ENCODE data around the gene MITF. TPM values are rescaled to one million over a fixed set of nuclear protein-coding genes. Genes with fewer than 3 reads are reported as not detected.

Gene MITF
- total RNA-seq, 4 donors from 2014 or later = 71.1 to 139 (median 109) TPM

DNA sequence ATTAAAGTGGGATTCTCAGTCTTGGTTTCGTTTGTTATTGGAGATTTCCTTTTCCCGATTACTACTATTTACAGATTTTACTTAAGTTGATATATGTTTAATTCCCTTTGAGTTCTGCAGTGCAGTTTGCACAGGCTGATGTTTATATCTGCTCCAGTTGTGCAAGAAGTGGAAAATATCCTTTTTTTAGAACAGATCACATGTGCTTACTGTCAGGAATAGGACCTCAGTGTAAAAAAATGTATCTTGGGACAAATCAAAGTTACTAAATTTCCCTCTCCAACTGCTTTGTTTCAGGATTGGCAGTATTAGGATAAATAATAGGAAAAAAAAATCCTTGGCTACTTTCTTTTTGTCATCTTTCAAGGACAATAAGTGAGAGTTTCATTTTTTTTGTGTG is 6.9 kb downstream of the MITF start:
- peak; percentile 83 to 89 for ATAC-seq
- intact Hi-C loops (cut with DNase I; ENCODE audit: low total_unique reads) = loop anchor here (2.0 kb wide), 1 partner anchor 19 kb away; no protein-coding TSS in a partner anchor
- H3K27ac ChIP-seq = peak overlapping the region; percentile 48 to 79 (median 72)

DNA sequence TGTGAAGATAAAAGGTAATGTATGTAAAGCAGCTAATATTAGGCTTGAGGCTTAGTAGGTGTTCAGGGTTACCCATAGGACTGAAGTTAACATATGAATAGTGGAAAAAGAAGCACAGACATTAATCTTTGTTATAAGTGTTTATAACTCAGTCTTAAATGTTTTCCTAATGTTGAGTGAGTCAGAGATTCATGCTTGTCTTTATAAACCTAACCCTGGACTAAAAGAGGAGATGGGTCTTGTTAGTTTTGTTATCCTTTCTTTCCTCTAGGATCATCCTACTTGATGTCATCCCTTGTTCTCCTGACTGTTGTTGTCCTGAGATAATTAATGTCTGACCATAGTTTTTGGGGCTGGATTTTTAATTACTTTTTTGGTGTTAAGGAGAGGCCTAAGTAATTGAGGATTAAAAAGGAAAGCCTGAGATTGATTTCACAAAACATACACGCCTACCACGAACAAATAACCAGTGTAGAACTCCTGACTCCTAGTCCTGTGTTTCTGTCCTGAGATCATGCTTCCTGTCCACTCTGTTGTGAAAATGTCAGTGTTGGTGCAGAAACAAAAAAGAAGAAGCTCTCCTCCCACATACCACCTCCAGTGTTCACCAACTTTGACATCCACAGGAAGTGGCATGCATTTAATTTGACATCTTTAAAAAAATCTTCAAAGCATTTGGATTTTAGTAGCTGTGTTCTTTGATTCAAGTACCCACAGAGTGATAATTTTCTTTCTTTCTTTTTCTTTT is 8.4 kb downstream of the MITF start:
- in situ Hi-C loops (cut with MboI; ENCODE audit: low sequenced_read_pairs in 4 of 4) (no loop called here), intact Hi-C loops (cut with DNase I; ENCODE audit: low total_unique reads) (loop anchor here (2.0 kb wide), 1 partner anchor 17 kb away; no protein-coding TSS in a partner anchor)
- H3K4me1 ChIP-seq = peaks cover 95% of the 10 kb centered on the region in 2 donors
- TF ChIP-seq, protein P1, sequence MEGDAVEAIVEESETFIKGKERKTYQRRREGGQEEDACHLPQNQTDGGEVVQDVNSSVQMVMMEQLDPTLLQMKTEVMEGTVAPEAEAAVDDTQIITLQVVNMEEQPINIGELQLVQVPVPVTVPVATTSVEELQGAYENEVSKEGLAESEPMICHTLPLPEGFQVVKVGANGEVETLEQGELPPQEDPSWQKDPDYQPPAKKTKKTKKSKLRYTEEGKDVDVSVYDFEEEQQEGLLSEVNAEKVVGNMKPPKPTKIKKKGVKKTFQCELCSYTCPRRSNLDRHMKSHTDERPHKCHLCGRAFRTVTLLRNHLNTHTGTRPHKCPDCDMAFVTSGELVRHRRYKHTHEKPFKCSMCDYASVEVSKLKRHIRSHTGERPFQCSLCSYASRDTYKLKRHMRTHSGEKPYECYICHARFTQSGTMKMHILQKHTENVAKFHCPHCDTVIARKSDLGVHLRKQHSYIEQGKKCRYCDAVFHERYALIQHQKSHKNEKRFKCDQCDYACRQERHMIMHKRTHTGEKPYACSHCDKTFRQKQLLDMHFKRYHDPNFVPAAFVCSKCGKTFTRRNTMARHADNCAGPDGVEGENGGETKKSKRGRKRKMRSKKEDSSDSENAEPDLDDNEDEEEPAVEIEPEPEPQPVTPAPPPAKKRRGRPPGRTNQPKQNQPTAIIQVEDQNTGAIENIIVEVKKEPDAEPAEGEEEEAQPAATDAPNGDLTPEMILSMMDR (IDR thresholded peaks at IDR 0.05 in 4 of 5, conservative IDR thresholded peaks at IDR 0.05 in 1 of 5) = no peak
- no peak for TF ChIP-seq POLR2A (IDR thresholded peaks at IDR 0.05)
- no peaks in the 10 kb centered on the region for H3K9me3 ChIP-seq
- ATAC-seq = no peak
- DNase-seq = no peak
- H3K4me3 ChIP-seq = no peak overlapping the region
- peak overlapping the region; percentile 48 to 79 (median 72) for H3K27ac ChIP-seq
- no peaks in the 10 kb centered on the region for H3K36me3 ChIP-seq
- H3K27me3 ChIP-seq = no peaks in the 10 kb centered on the region

More for the DNA sequence above, 6.9 kb downstream of the MITF start:
- no peaks in the 10 kb centered on the region for H3K27me3 ChIP-seq
- TF ChIP-seq POLR2A (IDR thresholded peaks at IDR 0.05) = peak in 1 of 2 donors; percentile 35
- TF ChIP-seq, protein P1 (IDR thresholded peaks at IDR 0.05 in 4 of 5, conservative IDR thresholded peaks at IDR 0.05 in 1 of 5) = no peak
- H3K36me3 ChIP-seq = no peaks in the 10 kb centered on the region
- H3K9me3 ChIP-seq = no peaks in the 10 kb centered on the region
- peaks cover 97 to 98% of the 10 kb centered on the region in 2 donors for H3K4me1 ChIP-seq
- no peak for DNase-seq
- in situ Hi-C loops (cut with MboI; ENCODE audit: low sequenced_read_pairs in 4 of 4) = no loop called here
- peak overlapping the region in 3 of 4 donors; percentile 2 to 17 (median 3) for H3K4me3 ChIP-seq

DNA sequence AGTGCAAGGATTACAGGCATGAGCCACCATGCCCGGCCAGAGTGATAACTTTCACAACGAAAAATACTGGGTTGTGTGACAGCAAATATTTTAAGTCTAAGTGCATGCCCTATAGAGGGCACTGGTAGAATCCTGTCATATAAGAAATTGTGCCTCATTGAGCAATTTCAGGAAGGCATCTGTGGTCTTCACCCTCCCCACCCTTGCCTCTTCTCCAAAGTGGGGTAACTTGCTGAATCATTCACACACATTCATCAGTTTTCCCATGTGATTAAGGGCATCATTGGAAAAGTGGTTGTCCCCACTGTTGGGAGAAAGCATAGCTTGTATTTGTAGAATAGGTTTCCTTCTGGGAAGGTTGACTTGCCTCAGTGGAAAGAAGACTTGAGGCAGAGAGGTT is 9.2 kb downstream of the MITF start:
- Histone ChIP-seq H3K27me3 (no peaks in the 10 kb centered on the region), H3K9me3 (no peaks in the 10 kb centered on the region), H3K36me3 (no peaks in the 10 kb centered on the region), H3K27ac (peak overlapping the region; percentile 48 to 79 (median 64)), H3K4me1 (peaks cover 87 to 91% of the 10 kb centered on the region in 2 donors), H3K4me3 (no peak overlapping the region)
- TF ChIP-seq, protein P1 (IDR thresholded peaks at IDR 0.05 in 4 of 5, conservative IDR thresholded peaks at IDR 0.05 in 1 of 5) = no peak
- TF ChIP-seq POLR2A (IDR thresholded peaks at IDR 0.05) = no peak
- DNase-seq (no peak), ATAC-seq (no peak)
- in situ Hi-C loops (cut with MboI; ENCODE audit: low sequenced_read_pairs in 4 of 4) (no loop called here), intact Hi-C loops (cut with DNase I; ENCODE audit: low total_unique reads) (no loop called here)

DNA sequence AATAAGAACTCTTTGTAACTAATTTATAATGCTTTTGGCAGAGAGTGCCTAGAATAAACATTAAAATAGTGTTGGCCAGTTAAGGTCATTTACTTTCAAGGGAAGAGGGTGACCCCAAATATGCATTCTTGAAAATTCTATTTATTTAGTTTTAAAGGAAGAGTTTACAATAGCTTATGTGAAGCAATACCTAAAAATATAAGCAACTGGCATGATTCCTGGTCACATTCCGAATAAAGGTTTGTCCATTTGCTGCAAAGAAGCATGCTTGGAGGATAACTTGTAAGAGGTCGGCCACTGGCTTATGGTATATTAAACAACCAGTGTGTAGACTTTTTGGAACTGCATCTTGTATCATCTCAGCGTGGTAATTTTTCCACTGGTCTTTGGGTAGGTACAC is 10.2 kb downstream of the MITF start:
- H3K27me3 ChIP-seq = no peaks in the 10 kb centered on the region
- no peaks in the 10 kb centered on the region for H3K36me3 ChIP-seq
- H3K4me3 ChIP-seq = no peak overlapping the region
- no peaks in the 10 kb centered on the region for H3K9me3 ChIP-seq
- in situ Hi-C loops (cut with MboI; ENCODE audit: low sequenced_read_pairs in 4 of 4) = no loop called here
- TF ChIP-seq, protein P1 (IDR thresholded peaks at IDR 0.05 in 4 of 5, conservative IDR thresholded peaks at IDR 0.05 in 1 of 5) = no peak
- no peak for TF ChIP-seq POLR2A (IDR thresholded peaks at IDR 0.05)
- H3K4me1 ChIP-seq = peaks cover 78 to 83% of the 10 kb centered on the region in 2 donors
- intact Hi-C loops (cut with DNase I; ENCODE audit: low total_unique reads) = no loop called here
- DNase-seq = no peak
- peak overlapping the region; percentile 9 to 79 (median 60) for H3K27ac ChIP-seq
- no peak for ATAC-seq

Data from gastrocnemius medialis (tissue), 4 donors.